T-helper 2 cell (primary cell): Measurements from ENCODE around the gene TAS1R3.

Experiments used
- DNase-seq, 5 experiments: peaks; one replicate each; pipeline versions ENCODE4 v3.0.0 to v3.0.0-alpha.2; 2012 to 2022

Gene TAS1R3

DNA sequence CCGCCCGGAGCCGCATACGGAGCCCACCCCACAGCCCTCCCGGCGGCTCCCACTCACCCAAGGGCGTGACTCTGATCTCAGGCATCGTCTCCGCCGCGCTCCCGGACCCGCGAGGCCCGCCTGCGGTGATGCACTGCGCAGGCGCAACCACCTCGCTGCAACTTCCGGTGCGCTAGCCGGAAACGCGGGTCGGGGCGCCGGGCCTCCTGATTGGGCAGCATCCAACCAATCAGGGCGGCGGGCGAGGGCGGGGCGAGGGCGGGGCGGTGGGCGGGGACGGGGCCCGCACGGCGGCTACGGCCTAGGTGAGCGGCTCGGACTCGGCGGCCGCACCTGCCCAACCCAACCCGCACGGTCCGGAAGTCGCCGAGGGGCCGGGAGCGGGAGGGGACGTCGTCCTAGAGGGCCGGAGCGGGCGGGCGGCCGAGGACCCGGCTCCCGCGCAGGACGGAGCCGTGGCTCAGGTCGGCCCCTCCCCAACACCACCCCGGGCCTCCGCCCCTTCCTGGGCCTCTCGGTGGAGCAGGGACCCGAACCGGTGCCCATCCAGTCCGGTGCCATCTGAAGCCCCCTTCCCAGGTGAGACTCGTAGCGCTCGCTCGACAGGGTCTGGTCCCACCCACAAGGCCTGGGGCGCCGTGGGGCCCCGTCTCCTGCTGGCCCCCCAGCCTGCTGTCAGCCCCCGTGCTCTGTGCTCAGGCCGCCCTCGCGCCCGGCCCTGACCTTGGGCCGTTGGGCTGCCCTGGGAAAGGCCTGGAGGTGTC lies 6.4 kb upstream of the TAS1R3 start, which contains the start of the genes CPTP and INTS11:
TSS of gene CPTP (plus strand) at position 279 of the 764 bp plus-strand sequence. CDS start 2,109 bp downstream, outside the sequence.
TSS of gene INTS11 (minus strand) at position 137 of the 764 bp plus-strand sequence. CDS start at position 85, 52 bp downstream.
- peak; percentile 91 to 96 (median 95) for DNase-seq

DNA sequence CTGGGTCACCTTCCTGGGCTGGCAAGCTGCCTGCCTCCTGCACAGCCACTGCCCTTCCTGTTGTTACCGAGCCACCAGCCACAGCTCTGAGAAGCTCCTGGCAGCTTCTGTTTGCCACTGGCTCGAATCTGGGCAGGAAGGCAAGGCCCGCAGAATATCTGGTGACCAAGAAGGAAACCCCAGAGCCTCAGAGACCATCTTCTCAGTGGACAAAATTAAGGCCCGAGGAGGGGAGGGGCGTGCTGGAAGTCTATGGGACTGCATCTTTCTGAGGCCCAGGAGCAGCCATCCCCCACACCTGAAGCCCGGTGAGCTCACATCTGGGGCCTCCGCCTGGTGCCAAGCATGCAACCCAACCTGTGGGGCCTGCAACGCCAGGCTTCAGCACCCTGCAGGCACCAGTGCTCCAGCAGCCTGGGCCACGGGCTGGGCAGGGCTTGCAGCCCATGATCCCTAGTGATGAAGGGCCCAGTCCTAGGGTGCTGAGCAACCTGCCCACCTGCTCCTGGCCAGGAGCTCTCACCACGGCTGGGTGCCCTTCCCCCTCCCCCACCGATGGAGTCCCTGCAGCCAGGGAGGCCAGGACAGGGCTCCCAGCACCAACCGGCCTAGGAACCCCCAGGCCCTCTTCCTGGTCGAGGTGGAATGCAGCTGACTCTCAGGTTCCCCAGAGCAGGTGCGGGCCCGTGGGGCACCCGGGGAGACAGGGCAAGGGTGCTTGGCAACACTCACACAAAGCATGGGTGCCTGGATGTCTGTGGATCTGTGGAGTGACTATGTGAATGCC lies 5.6 kb upstream of the TAS1R3 start:
- DNase-seq = no peak

DNA sequence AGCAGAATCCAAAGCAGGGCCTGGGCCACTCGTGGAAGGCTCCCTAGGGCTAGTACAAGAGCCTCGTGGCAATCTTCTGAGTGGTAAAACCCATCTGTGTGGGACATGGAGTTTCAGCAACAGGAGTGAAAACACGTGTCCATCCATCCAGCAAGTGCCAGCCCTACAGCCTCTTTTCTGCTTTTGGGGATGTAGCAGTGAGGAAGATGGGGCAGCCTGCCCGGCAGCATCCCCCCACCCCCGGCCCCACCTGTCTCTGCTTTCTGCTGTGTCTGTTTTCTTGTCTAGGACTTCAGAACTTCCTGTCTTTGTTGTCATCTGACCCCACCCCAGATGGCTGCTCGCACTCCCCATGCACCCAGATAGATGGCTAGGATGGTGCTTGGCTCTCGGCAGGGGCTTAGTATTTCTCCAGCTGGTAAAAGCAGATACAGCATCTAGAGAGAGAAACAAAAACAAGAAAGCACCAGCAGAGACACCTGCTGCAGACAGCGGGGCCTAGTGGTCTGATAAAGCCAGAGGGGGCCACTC lies 4.9 kb upstream of the TAS1R3 start:
- no peak for DNase-seq

DNA sequence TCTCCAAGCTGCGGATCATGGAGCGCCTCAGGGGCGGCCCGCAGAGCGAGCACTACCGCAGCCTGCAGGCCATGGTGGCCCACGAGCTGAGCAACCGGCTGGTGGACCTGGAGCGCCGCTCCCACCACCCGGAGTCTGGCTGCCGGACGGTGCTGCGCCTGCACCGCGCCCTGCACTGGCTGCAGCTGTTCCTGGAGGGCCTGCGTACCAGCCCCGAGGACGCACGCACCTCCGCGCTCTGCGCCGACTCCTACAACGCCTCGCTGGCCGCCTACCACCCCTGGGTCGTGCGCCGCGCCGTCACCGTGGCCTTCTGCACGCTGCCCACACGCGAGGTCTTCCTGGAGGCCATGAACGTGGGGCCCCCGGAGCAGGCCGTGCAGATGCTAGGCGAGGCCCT lies 3.8 kb upstream of the TAS1R3 start:
- DNase-seq = no peak

DNA sequence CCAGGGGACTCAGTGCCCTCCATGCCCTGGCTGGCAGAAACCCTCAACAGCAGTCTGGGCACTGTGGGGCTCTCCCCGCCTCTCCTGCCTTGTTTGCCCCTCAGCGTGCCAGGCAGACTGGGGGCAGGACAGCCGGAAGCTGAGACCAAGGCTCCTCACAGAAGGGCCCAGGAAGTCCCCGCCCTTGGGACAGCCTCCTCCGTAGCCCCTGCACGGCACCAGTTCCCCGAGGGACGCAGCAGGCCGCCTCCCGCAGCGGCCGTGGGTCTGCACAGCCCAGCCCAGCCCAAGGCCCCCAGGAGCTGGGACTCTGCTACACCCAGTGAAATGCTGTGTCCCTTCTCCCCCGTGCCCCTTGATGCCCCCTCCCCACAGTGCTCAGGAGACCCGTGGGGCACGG lies 2.8 kb upstream of the TAS1R3 start:
- no peak for DNase-seq

DNA sequence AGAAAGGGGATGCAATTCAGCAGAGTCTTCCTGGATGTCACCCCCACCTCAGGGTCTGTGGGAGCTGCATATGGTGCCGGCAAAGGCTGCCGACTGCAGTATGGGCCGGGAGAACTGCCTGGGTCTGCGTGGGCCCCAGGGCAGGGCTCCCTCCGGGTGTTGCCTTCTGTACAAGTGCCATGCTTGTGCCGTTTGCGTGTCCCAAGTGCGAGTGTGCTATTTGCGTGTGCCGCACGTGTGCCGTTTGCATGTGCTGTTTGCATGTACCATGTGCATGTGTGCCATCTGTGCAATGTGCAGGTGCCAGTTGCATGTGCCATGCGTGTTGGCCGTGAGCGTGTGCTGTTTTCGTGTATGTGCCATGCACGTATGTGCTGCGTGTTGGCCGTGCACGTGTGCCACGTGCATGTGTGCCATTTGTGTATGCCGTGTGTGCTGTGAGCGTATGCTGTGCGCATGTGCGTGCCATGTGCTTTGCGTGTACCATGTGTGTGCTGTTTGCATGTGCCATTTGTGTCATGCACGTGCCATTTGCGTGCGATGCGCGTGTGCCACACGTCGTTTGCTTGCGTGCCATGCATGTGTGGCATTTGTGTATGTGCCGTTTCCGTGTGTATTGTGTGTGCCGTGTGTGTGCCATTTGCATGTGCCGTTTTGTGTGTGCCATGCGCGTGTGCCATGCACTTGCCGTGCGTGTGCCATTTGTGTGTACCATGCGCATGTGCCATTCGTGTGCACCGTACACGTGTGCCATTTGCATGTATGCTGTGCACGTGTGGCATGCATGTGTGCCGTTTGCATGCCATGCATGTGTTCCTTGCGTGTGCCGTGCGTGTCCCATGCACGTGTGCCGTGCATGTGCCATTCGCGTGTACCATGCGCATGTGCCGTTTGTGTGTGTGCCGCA lies 1.5 kb upstream of the TAS1R3 start:
- DNase-seq = no peak

DNA sequence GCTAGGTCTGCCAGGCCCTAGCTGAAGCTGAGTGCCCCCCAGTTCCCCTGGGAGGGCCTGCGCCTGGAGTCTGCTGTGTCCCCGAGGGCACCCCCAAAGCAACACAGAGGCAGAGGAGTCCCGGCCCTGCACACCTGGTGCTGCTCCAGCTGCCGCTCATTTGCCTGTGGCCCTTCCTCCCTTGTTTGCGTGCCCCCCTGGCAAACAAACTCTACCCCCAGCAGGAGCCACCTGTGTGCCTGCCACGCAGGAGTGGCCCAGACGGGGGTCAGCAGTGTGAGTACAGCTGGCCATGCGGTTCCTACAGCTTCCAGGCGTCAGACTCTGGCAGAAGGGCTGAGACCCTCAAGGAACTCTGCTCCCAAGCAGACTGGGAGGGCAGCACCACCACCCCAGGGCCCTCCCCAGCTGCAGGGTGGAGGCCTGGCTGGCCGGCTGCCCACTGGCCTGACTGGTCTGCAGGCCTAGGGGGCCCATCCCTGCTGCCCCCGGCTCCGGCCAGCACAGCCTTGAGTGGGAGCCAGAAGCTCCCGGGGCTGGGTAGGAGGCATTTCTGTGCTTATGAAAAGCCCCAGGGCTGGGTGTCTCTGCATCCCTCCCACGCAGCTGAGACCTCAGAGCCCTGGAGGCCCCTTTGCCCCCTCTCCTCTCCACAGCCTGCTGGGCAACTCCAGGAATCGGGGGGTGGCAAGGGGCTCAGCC lies 563 bp upstream of the TAS1R3 start:
- no peak for DNase-seq

DNA sequence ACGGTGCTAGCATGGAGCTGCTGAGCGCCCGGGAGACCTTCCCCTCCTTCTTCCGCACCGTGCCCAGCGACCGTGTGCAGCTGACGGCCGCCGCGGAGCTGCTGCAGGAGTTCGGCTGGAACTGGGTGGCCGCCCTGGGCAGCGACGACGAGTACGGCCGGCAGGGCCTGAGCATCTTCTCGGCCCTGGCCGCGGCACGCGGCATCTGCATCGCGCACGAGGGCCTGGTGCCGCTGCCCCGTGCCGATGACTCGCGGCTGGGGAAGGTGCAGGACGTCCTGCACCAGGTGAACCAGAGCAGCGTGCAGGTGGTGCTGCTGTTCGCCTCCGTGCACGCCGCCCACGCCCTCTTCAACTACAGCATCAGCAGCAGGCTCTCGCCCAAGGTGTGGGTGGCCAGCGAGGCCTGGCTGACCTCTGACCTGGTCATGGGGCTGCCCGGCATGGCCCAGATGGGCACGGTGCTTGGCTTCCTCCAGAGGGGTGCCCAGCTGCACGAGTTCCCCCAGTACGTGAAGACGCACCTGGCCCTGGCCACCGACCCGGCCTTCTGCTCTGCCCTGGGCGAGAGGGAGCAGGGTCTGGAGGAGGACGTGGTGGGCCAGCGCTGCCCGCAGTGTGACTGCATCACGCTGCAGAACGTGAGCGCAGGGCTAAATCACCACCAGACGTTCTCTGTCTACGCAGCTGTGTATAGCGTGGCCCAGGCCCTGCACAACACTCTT lies 1.1 kb downstream of the TAS1R3 start:
- no peak for DNase-seq

DNA sequence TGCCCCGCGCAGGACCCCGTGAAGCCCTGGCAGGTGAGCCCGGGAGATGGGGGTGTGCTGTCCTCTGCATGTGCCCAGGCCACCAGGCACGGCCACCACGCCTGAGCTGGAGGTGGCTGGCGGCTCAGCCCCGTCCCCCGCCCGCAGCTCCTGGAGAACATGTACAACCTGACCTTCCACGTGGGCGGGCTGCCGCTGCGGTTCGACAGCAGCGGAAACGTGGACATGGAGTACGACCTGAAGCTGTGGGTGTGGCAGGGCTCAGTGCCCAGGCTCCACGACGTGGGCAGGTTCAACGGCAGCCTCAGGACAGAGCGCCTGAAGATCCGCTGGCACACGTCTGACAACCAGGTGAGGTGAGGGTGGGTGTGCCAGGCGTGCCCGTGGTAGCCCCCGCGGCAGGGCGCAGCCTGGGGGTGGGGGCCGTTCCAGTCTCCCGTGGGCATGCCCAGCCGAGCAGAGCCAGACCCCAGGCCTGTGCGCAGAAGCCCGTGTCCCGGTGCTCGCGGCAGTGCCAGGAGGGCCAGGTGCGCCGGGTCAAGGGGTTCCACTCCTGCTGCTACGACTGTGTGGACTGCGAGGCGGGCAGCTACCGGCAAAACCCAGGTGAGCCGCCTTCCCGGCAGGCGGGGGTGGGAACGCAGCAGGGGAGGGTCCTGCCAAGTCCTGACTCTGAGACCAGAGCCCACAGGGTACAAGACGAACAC lies 1.8 kb downstream of the TAS1R3 start:
- DNase-seq = no peak

DNA sequence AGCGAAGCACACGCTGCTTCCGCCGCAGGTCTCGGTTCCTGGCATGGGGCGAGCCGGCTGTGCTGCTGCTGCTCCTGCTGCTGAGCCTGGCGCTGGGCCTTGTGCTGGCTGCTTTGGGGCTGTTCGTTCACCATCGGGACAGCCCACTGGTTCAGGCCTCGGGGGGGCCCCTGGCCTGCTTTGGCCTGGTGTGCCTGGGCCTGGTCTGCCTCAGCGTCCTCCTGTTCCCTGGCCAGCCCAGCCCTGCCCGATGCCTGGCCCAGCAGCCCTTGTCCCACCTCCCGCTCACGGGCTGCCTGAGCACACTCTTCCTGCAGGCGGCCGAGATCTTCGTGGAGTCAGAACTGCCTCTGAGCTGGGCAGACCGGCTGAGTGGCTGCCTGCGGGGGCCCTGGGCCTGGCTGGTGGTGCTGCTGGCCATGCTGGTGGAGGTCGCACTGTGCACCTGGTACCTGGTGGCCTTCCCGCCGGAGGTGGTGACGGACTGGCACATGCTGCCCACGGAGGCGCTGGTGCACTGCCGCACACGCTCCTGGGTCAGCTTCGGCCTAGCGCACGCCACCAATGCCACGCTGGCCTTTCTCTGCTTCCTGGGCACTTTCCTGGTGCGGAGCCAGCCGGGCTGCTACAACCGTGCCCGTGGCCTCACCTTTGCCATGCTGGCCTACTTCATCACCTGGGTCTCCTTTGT lies 2.6 kb downstream of the TAS1R3 start:
- DNase-seq = no peak

DNA sequence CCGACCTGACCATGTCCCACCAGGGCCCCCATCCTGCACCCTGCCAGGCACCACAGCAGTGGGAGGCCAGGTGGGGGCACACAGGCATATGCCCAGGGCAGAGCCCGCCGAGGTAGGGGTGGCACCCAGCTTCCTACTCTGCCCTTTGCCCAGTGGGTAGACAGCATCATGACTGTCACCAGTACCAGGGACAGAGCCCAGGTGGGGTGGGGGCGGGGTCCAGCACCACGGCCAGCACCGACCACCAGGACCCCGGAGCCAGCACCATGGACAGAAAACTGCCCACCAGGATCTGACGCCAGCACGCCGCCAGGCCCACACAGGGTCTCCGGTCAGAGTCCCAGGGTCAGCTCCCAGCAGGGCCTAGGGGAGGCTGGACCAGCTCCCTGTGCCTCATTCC lies 3.8 kb downstream of the TAS1R3 start:
- no peak for DNase-seq

DNA sequence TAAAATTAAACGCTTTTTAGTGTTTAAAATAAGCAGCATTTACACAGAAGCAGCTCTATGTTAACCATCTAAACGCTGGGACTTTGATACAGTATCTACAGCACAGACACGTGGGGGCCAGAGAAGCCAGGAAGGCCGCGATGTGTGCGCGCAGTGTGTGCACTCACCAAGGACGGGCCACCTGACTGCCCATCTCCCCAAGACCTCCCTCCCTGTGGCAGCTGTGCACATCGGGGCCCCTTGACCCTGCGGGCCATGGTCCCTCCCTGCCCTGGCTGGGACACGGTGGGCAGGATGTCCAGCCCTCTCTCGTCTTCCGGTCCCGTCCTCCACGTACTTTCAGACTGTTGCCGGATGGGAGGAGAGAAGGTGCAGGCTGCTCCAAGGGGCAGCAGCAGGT lies 4.2 kb downstream of the TAS1R3 start:
- DNase-seq = no peak

DNA sequence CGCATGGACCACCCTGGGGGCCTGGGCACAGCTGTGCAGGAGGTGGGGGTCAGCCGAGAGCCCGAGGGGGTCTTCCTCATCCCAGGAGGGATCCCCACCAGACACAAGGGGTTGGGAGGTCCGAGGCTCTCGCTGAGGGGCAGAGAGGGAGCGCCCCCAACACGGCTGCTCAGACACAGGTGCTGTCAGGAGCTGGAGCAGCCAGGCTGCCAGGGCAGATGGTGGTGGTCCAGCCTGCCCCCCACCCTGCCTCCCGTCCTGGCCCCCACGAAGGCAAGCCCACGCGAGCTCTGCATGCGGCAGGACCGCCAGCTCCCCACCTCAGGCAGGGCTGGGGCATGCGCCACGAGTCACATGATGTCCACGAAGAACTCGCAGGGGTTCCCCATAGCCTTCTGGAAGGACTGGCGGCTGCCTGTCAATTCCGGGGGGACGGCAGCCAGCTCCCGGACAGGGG lies 4.7 kb downstream of the TAS1R3 start:
- DNase-seq = no peak

DNA sequence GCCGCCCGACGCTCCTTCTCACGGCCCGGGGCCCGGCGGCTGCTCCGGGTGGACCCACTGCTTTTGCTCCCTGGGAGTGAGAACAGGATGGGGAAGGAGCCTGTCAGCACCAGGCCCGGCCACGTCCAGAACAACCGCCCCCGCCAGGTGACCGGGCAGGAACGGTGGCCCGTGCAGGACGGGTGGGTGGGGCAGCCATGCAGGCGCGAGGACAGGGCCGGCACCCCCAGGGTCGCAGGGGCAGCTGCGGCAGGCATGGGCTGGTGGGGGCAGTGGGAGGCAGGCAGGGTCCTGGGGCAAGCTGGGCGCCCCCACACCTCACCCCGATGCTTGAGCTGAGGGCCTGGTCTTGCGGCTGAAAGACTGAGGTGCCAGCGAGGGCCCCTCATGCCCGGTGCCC lies 5.4 kb downstream of the TAS1R3 start:
- no peak for DNase-seq

DNA sequence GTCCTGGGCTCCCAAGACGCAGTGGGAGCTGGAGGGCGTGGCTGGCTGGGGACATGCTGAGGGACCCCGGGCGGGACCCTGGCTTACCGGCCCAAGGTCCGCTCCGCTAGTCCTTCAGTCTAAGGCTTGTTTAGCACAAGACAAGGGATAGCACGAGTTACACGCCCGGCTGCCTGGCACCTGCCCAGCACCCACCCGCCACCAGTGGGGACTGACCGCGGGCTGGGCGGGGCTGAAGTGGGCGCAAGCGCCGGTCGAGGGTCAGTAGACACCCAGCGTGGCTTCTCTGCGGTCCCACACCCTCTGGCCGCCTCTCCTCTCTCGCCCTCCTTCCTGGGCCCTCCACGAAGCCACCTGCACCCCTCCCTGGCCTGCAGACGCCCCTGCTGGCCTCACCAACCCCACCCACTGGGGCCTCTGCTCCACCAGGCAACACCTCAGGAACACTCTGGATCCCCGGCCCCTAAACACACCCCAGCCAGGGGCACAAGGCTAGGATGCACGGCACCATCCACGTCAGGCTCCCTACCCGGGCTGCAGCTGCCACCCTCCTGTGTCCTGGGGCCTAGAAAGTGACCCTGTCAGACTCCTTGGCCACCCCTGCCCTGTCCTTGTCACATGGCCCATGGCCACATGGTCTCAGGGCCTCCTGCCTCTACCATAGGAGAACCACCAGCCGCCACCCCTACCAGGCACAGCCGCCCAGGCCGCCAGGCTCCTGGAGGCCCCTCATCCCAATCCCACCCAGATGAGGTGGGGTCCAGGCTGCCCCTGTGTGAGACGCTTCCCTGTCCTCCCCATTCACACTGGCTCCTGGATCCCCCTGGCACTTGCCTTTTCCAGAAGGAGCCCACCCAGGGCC lies 6.1 kb downstream of the TAS1R3 start:
- DNase-seq = no peak

DNA sequence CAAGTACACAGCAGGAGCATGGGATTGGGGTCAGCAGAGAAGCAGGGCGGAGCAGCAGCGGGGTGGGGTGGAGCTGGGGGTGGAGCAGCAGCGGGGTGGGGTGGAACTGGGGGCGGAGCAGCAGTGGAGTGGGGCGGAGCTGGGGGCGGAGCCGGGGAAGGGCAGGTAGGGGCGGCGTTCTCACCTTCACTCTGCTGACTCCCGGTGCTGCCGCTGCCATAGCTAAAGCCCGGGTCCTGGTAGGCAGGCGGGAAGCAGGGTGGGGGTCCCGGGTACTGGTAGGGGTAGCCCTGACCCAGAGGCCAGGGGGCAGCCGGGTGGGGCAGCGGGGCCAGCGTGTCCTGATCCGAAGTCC lies 6.7 kb downstream of the TAS1R3 start:
- peak in 1 of 5 experiments; percentile 29 for DNase-seq

DNA sequence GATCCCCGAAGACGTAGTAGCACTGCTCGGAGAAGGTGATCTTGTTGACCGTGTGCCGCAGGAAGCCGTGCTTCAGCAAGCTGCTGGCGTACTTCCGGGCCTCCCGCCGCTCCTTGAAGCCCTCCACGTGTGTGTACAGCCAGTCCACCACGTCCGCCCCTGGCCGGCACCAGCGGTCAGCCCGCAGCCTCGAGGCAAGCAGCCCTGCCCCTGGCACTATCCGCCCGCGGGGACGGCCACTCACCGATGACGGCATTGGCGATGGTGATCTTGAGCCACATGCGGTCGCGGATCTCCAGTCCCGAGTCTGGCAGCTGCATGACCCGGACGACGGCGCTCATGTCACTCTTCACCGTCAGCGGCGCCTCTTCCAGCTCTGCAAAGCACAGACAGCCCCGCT lies 7.2 kb downstream of the TAS1R3 start:
- DNase-seq = no peak

DNA sequence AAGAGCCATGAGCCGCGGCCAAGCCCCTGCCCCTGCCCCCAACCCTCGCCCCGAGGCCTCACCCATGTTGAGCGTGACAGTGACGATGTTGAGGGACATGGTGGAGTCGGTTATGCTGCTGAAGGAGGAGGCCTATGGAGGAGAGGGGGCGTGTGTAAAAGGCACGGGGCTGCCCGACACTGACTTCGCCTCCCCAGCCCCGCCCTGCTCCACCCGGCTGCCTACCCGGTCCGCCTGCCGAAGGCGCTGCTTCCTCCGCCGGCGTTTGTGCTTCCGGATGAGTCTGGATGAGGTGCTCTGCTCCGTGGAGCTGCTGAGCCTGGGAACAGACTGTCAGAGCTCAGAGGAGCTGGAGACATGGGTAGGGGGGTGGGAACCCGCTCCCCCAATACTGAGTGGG lies 9.1 kb downstream of the TAS1R3 start:
- DNase-seq = no peak
